Glutamatergic neuron (in vitro differentiated cells): ENCODE measurements around the gene IDI1. TPM values are rescaled to one million over a fixed set of nuclear protein-coding genes. Genes with fewer than 3 reads are reported as not detected.

Experiments used
- DNase-seq: peaks from one replicate; pipeline ENCODE4 v3.0.0; 2022
- H3K27ac Mint-ChIP-seq: one replicate; pipeline ENCODE4 v1.8.0; 2020; ENCODE audit warnings: mild to moderate bottlenecking, mixed read lengths, inconsistent platforms; ENCODE audit not compliant: unreplicated experiment
- H3K27me3 Mint-ChIP-seq: one replicate; pipeline ENCODE4 v1.8.0; 2020; ENCODE audit warnings: mild to moderate bottlenecking, moderate library complexity, mixed read lengths, inconsistent platforms; ENCODE audit not compliant: unreplicated experiment
- H3K36me3 Mint-ChIP-seq: one replicate; pipeline ENCODE4 v1.8.0; 2020; ENCODE audit warnings: mild to moderate bottlenecking, mixed read lengths, inconsistent platforms; ENCODE audit not compliant: unreplicated experiment
- H3K4me1 Mint-ChIP-seq: one replicate; pipeline ENCODE4 v1.8.0; 2020; ENCODE audit warnings: mild to moderate bottlenecking, low read depth, mixed read lengths, inconsistent platforms; ENCODE audit not compliant: unreplicated experiment
- H3K4me3 Mint-ChIP-seq: one replicate; pipeline ENCODE4 v1.8.0; 2020; ENCODE audit warnings: mild to moderate bottlenecking, mixed read lengths, inconsistent platforms; ENCODE audit not compliant: unreplicated experiment
- H3K9me3 Mint-ChIP-seq: one replicate; pipeline ENCODE4 v1.8.0; 2020; ENCODE audit warnings: mild to moderate bottlenecking, moderate library complexity, mixed read lengths, inconsistent platforms; ENCODE audit not compliant: unreplicated experiment
- total RNA-seq: library from RNA; stranded (reverse); fragmentation: NEBNext Ultra II Directional; extraction: Animal tissue kit (Norgen Biotek cat#: 25700); gene quantifications from one replicate; pipeline ENCODE4 v1.2.1, GENCODE V29; 2021; ENCODE audit not compliant: unreplicated experiment
- TF ChIP-seq, protein P1 (sequence below): fragments of 200-600 bp; sonication (generic); IDR thresholded peaks from one replicate; pipeline ENCODE4 v1.5.0; 2021; ENCODE audit not compliant: partially characterized antibody, unreplicated experiment

IDI1 gene
- total RNA-seq, 1 donor from 2014 or later = 103 TPM

DNA sequence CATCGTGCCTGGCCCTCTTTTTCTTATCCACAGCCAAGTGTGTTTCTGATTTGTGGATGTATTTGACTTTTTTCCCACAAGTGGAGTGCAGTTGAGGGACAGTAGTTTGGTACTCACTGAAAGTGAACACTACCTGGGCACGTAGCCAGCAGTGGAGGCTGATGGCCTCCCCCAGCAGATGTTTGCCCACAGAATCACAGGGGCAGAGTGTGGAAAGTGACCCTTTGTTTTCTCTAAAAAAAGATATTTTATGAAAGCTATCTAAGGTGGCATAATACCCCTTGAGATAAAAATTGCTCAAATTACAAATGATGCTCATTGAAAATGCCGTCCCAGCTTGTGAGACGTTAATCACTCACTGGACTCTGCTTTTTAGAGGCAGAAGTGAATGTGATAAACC, 36.3 kb upstream of the IDI1 start:
- TF ChIP-seq, protein P1, sequence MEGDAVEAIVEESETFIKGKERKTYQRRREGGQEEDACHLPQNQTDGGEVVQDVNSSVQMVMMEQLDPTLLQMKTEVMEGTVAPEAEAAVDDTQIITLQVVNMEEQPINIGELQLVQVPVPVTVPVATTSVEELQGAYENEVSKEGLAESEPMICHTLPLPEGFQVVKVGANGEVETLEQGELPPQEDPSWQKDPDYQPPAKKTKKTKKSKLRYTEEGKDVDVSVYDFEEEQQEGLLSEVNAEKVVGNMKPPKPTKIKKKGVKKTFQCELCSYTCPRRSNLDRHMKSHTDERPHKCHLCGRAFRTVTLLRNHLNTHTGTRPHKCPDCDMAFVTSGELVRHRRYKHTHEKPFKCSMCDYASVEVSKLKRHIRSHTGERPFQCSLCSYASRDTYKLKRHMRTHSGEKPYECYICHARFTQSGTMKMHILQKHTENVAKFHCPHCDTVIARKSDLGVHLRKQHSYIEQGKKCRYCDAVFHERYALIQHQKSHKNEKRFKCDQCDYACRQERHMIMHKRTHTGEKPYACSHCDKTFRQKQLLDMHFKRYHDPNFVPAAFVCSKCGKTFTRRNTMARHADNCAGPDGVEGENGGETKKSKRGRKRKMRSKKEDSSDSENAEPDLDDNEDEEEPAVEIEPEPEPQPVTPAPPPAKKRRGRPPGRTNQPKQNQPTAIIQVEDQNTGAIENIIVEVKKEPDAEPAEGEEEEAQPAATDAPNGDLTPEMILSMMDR = no peak
- H3K9me3 Mint-ChIP-seq = no peaks in the 10 kb centered on the region
- H3K4me3 Mint-ChIP-seq = no peak overlapping the region
- DNase-seq = no peak
- H3K36me3 Mint-ChIP-seq = peaks cover 12% of the 10 kb centered on the region
- no peak overlapping the region for H3K27ac Mint-ChIP-seq
- H3K4me1 Mint-ChIP-seq = peaks cover 3% of the 10 kb centered on the region
- H3K27me3 Mint-ChIP-seq = peaks cover 1% of the 10 kb centered on the region

DNA sequence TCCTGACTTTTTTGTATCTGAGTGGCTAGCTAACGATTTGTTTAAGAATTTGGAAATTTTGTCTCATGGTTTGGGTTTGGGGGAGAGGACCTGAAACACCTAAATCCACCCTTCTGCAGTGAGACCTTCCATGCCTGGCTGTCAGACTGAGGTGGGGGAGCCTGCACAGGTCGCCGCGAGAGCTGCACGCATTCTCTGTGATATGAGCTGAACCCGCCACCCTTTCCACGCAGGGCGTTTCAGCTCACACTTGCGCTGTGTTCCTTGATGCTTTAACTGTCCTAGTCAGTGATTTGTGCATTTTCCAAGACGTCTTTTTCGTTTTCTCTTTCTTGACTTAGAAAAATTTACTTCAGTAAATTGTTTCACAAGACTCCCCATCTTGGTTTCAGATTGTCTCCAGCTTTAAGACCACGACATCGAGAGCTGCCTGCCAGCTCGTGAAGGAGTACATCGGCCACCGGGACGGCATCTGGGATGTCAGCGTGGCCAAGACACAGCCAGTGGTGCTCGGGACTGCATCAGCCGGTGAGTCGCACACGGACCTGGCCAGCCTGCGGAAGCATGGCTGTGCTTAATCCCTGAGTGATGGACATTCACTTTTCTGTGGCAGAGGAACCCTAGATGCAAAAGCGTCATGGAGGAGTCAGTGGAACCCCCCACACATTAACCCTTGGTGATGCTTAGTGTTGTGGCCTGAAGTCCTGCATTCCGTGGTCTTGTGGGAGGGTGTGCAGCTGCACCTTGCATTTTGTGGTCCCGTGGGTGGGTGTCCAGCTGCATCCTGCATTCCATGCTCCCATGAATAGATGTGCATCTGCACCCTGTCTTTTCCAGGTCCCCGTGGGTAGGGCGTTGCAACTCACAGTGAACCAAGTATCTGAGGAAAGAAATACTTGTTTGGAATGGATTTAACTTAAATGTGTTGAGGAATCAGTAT, 35.4 kb upstream of the IDI1 start:
- no peaks in the 10 kb centered on the region for H3K9me3 Mint-ChIP-seq
- H3K4me3 Mint-ChIP-seq = no peak overlapping the region
- H3K4me1 Mint-ChIP-seq = no peaks in the 10 kb centered on the region
- TF ChIP-seq, protein P1 = no peak
- H3K27me3 Mint-ChIP-seq = no peaks in the 10 kb centered on the region
- peaks cover 7% of the 10 kb centered on the region for H3K36me3 Mint-ChIP-seq
- H3K27ac Mint-ChIP-seq = no peak overlapping the region
- DNase-seq = no peak

DNA sequence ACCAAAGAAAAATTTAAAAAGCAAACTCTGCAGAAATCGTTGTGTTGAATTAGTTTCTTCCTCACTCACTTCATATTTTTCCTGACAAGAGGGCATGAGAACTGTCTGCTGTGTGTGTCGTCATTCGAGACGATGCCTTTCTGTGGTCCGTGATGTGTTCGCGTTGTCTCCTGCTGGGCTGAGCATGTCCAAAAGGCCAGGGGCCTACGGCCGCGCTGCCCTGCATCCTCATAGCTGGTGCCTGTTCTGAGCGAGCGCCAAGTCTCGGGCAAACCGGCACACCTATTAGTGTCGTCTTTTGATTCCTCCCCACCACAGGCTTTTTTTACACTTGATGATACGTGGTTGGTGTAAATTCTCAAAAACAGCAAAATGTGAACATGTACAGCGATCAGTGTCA, 34.7 kb upstream of the IDI1 start:
- DNase-seq = no peak
- Mint-ChIP-seq H3K27ac (no peak overlapping the region), H3K4me1 (no peaks in the 10 kb centered on the region), H3K9me3 (no peaks in the 10 kb centered on the region), H3K36me3 (peaks cover 7% of the 10 kb centered on the region), H3K27me3 (no peaks in the 10 kb centered on the region), H3K4me3 (no peak overlapping the region)
- TF ChIP-seq, protein P1 = no peak

DNA sequence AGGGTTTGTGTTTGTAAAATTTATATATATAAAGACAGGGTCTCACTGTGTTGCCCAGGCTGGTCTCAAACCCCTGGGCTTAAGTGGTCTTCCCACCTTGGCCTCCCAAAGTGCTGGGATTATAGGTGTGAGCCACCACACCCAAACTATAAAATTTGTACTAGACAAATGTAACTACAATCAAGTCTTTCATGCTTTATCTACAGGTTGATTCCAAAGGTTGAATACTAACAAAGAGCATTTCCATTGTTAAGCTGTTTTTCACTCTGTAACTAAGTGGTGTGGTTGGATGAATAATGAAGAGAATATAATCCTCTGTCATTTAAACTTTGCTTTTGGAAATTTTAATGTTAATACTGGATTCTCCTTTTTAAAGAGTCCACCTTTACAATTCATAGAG, 29.7 kb upstream of the IDI1 start:
- no peak for DNase-seq
- TF ChIP-seq, protein P1 = no peak
- peaks cover 2% of the 10 kb centered on the region for H3K27me3 Mint-ChIP-seq
- no peaks in the 10 kb centered on the region for H3K36me3 Mint-ChIP-seq
- H3K27ac Mint-ChIP-seq = no peak overlapping the region
- H3K4me3 Mint-ChIP-seq = no peak overlapping the region
- no peaks in the 10 kb centered on the region for H3K9me3 Mint-ChIP-seq
- H3K4me1 Mint-ChIP-seq = peaks cover 5% of the 10 kb centered on the region

DNA sequence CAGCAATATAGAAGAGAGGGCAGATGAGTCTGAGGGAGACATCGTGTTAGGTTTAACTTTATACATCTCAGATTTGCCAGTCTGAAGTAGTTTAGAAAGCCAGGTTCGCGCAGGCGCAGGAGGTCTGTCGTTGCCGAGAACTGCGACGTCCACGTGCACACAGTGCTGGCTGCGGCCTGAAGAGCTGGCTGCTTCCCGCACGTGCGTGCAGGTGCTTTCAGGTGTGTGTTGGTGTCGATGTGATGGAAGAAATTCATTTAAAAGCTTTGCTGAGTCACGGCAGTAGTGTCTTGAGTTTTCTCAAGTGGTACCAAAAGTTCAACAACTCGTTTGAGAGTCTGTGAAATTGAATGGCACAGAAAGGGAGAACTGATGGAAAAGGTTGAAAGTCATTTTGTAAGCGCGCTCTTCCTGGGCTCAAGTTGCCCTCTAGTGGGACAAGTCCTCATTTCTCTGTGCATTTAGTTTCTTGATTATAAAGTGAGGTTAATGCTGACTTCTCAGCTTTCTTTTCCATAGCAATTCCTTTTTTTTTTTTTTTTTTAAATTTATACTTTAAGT, 25.9 kb upstream of the IDI1 start:
- H3K4me3 Mint-ChIP-seq = no peak overlapping the region
- H3K9me3 Mint-ChIP-seq = no peaks in the 10 kb centered on the region
- H3K27me3 Mint-ChIP-seq = peaks cover 2% of the 10 kb centered on the region
- no peaks in the 10 kb centered on the region for H3K36me3 Mint-ChIP-seq
- H3K27ac Mint-ChIP-seq = peak overlapping the region; percentile 53
- TF ChIP-seq, protein P1 = peak; percentile 18
- no peak for DNase-seq
- peaks cover 14% of the 10 kb centered on the region for H3K4me1 Mint-ChIP-seq
